Neuronal stem cell (in vitro differentiated cells): Measurements from ENCODE around the gene TMEM171.

Experiments
- DNase-seq: peaks from one replicate; pipeline ENCODE4 v3.0.0-alpha.2; 2013; ENCODE audit warnings: low spot score
- H2AFZ ChIP-seq: one replicate; pipeline ENCODE4 v1.6.1; 2013; ENCODE audit warnings: mild to moderate bottlenecking, low read length, inconsistent platforms
- H2AK5ac ChIP-seq: 2 replicates; pipeline ENCODE4 v1.6.1; 2013; ENCODE audit warnings: low read depth, mild to moderate bottlenecking, inconsistent platforms, low read length, moderate library complexity, mixed read lengths
- H2BK120ac ChIP-seq: 2 replicates; pipeline ENCODE4 v1.6.1; 2013; ENCODE audit warnings: low read depth, mild to moderate bottlenecking, inconsistent platforms, low read length, moderate library complexity, mixed read lengths
- H2BK12ac ChIP-seq: one replicate; pipeline ENCODE4 v1.6.1; 2013; ENCODE audit warnings: low read length, inconsistent platforms
- H2BK15ac ChIP-seq: 2 replicates; pipeline ENCODE4 v1.6.1; 2013; ENCODE audit warnings: mild to moderate bottlenecking, low read length, inconsistent platforms, mixed read lengths
- H2BK5ac ChIP-seq: one replicate; pipeline ENCODE4 v1.6.1; 2013; ENCODE audit warnings: inconsistent platforms, mild to moderate bottlenecking, low read length, moderate library complexity
- H3K14ac ChIP-seq: one replicate; pipeline ENCODE4 v1.6.1; 2013; ENCODE audit warnings: low read length, inconsistent platforms
- H3K18ac ChIP-seq: 2 replicates; pipeline ENCODE4 v1.6.1; 2013; ENCODE audit warnings: low read length, inconsistent platforms
- H3K23ac ChIP-seq: 2 replicates; pipeline ENCODE4 v1.6.1; 2013; ENCODE audit warnings: low read depth, mild to moderate bottlenecking, mixed read lengths, low read length, inconsistent platforms; ENCODE audit not compliant: poor library complexity
- H3K27ac ChIP-seq: replicated peaks from 3 replicates; pipeline ENCODE4 v1.5.1; 2013; ENCODE audit warnings: low read length, inconsistent platforms
- H3K27me3 ChIP-seq, 3 experiments: 2 replicates each; pipeline ENCODE4 v1.6.1; 2013; ENCODE audit warnings: low read length in 3 of 3, mild to moderate bottlenecking in 2 of 3, inconsistent platforms in 1 of 3, low read depth in 1 of 3, mixed read lengths in 1 of 3, moderate library complexity in 1 of 3; ENCODE audit not compliant: control insufficient read depth in 3 of 3, insufficient read depth in 3 of 3
- H3K36me3 ChIP-seq, 2 donors: replicated peaks in 1 of 2; 2 replicates each; pipeline ENCODE4 v1.6.1; 2013; ENCODE audit warnings: low read length in 2 of 2; ENCODE audit not compliant: control insufficient read depth in 2 of 2, insufficient read depth in 2 of 2
- H3K4ac ChIP-seq: 2 replicates; pipeline ENCODE4 v1.6.1; 2013; ENCODE audit warnings: inconsistent platforms, mild to moderate bottlenecking, low read length, moderate library complexity
- H3K4me1 ChIP-seq, 2 donors: 1 replicate in 1 of 2; 2 replicates in 1 of 2; pipeline ENCODE4 v1.6.1; 2013; ENCODE audit warnings: low read length in 2 of 2, low read depth in 1 of 2; ENCODE audit not compliant: control insufficient read depth in 2 of 2, insufficient read depth in 1 of 2
- H3K4me2 ChIP-seq: one replicate; pipeline ENCODE4 v1.6.1; 2013; ENCODE audit warnings: mild to moderate bottlenecking, low read length, inconsistent platforms; ENCODE audit not compliant: insufficient read depth, poor library complexity, severe bottlenecking
- H3K4me3 ChIP-seq, 2 donors: 2 replicates each; pipeline ENCODE4 v1.5.1; 2013; ENCODE audit warnings: low read length in 2 of 2, mild to moderate bottlenecking in 2 of 2, inconsistent platforms in 1 of 2, moderate library complexity in 1 of 2
- H3K79me1 ChIP-seq: one replicate; pipeline ENCODE4 v1.6.1; 2013; ENCODE audit warnings: low read depth, mild to moderate bottlenecking, inconsistent platforms, low read length, moderate library complexity
- H3K9ac ChIP-seq: one replicate; pipeline ENCODE4 v1.6.1; 2013; ENCODE audit warnings: mild to moderate bottlenecking, low read depth, low read length, inconsistent platforms; ENCODE audit not compliant: poor library complexity
- H3K9me3 ChIP-seq, 2 donors: replicated peaks in 1 of 2; 2 replicates each; pipeline versions ENCODE3 to v1.6.1; 2013; ENCODE audit warnings: low read length in 2 of 2, mild to moderate bottlenecking in 2 of 2, inconsistent platforms in 1 of 2, low read depth in 1 of 2, mixed read lengths in 1 of 2, moderate library complexity in 1 of 2; ENCODE audit not compliant: control insufficient read depth in 2 of 2, insufficient read depth in 1 of 2
- H4K8ac ChIP-seq: one replicate; pipeline ENCODE4 v1.6.1; 2013; ENCODE audit warnings: low read depth, mild to moderate bottlenecking, inconsistent platforms, low read length, moderate library complexity
- H4K91ac ChIP-seq: one replicate; pipeline ENCODE4 v1.6.1; 2013; ENCODE audit warnings: low read length, low read depth, mild to moderate bottlenecking, inconsistent platforms; ENCODE audit not compliant: poor library complexity
- WGBS, 2 donors: extraction: QIAGEN DNeasy Blood & Tissue Kit; methylation state at CpG; one replicate each; pipeline ENCODE4 v1.1.7; 2013; ENCODE audit warnings: missing lambda C conversion rate in 2 of 2, mixed read lengths in 1 of 2; ENCODE audit not compliant: insufficient read length in 2 of 2, insufficient replicate concordance in 1 of 2; ENCODE audit errors: extremely low coverage in 2 of 2; 5-methylcytosine and 5-hydroxymethylcytosine counted together

TMEM171 gene

GRCh38 chr5:73100109-73100508 lies 20.3 kb upstream of the TMEM171 start:
- H3K9me3 ChIP-seq, result peaks cover 5% of the 10 kb centered on the region in 2 donors
- no peak for DNase-seq
- H3K9ac ChIP-seq, result no peak overlapping the region
- no peak overlapping the region for H3K23ac ChIP-seq
- H2BK15ac ChIP-seq, result no peak overlapping the region
- no peak overlapping the region for H3K18ac ChIP-seq
- no peaks in the 10 kb centered on the region for H3K36me3 ChIP-seq
- H3K4me3 ChIP-seq, result no peak overlapping the region
- no peak overlapping the region for H2BK120ac ChIP-seq
- H2AK5ac ChIP-seq, result no peak overlapping the region
- no CpG with 5 or more reads among the region's 4 CpGs for WGBS, 2 donors
- H3K79me1 ChIP-seq, result no peaks in the 10 kb centered on the region
- no peak overlapping the region for H3K27ac ChIP-seq
- no peaks in the 10 kb centered on the region for H3K4me1 ChIP-seq
- H2BK12ac ChIP-seq, result no peak overlapping the region
- H2AFZ ChIP-seq, result no peak overlapping the region
- H3K4me2 ChIP-seq, result no peak overlapping the region
- no peak overlapping the region for H4K91ac ChIP-seq
- H3K4ac ChIP-seq, result no peak overlapping the region
- no peak overlapping the region for H2BK5ac ChIP-seq
- H3K27me3 ChIP-seq, result no peaks in the 10 kb centered on the region
- H4K8ac ChIP-seq, result no peak overlapping the region
- H3K14ac ChIP-seq, result no peak overlapping the region

GRCh38 chr5:73103870-73104299 lies 16.5 kb upstream of the TMEM171 start:
- no peak overlapping the region for H3K4me2 ChIP-seq
- no peak overlapping the region for H3K23ac ChIP-seq
- no peak for DNase-seq
- no peak overlapping the region for H2BK5ac ChIP-seq
- no CpG with 5 or more reads among the region's 4 CpGs for WGBS, 2 donors
- no peaks in the 10 kb centered on the region for H3K79me1 ChIP-seq
- H3K4me1 ChIP-seq, result no peaks in the 10 kb centered on the region
- H4K8ac ChIP-seq, result no peak overlapping the region
- no peak overlapping the region for H3K27ac ChIP-seq
- no peak overlapping the region for H3K9ac ChIP-seq
- H2BK120ac ChIP-seq, result no peak overlapping the region
- H3K18ac ChIP-seq, result no peak overlapping the region
- no peaks in the 10 kb centered on the region for H3K36me3 ChIP-seq
- H3K4me3 ChIP-seq, result no peak overlapping the region
- no peak overlapping the region for H3K14ac ChIP-seq
- no peak overlapping the region for H3K4ac ChIP-seq
- no peak overlapping the region for H2BK15ac ChIP-seq
- H4K91ac ChIP-seq, result no peak overlapping the region
- no peak overlapping the region for H2BK12ac ChIP-seq
- H2AK5ac ChIP-seq, result no peak overlapping the region
- no peaks in the 10 kb centered on the region for H3K9me3 ChIP-seq
- no peaks in the 10 kb centered on the region for H3K27me3 ChIP-seq
- H2AFZ ChIP-seq, result no peak overlapping the region

- no peaks in the 10 kb centered on the region for H3K79me1 ChIP-seq
- H2BK5ac ChIP-seq, result no peak overlapping the region
- no peak overlapping the region for H2BK12ac ChIP-seq
- no peak overlapping the region for H4K8ac ChIP-seq
- no peak overlapping the region for H3K4ac ChIP-seq
- H3K9ac ChIP-seq, result no peak overlapping the region
- DNase-seq, result no peak
- no peaks in the 10 kb centered on the region for H3K27me3 ChIP-seq
- H3K27ac ChIP-seq, result no peak overlapping the region
- no peaks in the 10 kb centered on the region for H3K9me3 ChIP-seq
- no CpG with 5 or more reads among the region's 1 CpG for WGBS, 2 donors
- H2BK15ac ChIP-seq, result no peak overlapping the region
- no peak overlapping the region for H3K14ac ChIP-seq
- no peak overlapping the region for H2BK120ac ChIP-seq
- H3K4me3 ChIP-seq, result no peak overlapping the region
- no peak overlapping the region for H3K4me2 ChIP-seq
- no peak overlapping the region for H2AFZ ChIP-seq
- H3K4me1 ChIP-seq, result no peaks in the 10 kb centered on the region
- H3K23ac ChIP-seq, result no peak overlapping the region
- H4K91ac ChIP-seq, result no peak overlapping the region
- H2AK5ac ChIP-seq, result no peak overlapping the region
- H3K18ac ChIP-seq, result no peak overlapping the region
- no peaks in the 10 kb centered on the region for H3K36me3 ChIP-seq
Measured at GRCh38 chr5:73104326-73104725, 16.0 kb upstream of the TMEM171 start.

GRCh38 chr5:73106335-73106734 lies 14.0 kb upstream of the TMEM171 start:
- no peak overlapping the region for H3K18ac ChIP-seq
- H2BK120ac ChIP-seq, result no peak overlapping the region
- H3K9me3 ChIP-seq, result no peaks in the 10 kb centered on the region
- H2BK5ac ChIP-seq, result no peak overlapping the region
- H4K91ac ChIP-seq, result no peak overlapping the region
- no peak for DNase-seq
- no peaks in the 10 kb centered on the region for H3K36me3 ChIP-seq
- H3K9ac ChIP-seq, result no peak overlapping the region
- no peak overlapping the region for H3K23ac ChIP-seq
- H3K4me2 ChIP-seq, result no peak overlapping the region
- no peak overlapping the region for H2BK12ac ChIP-seq
- H3K4ac ChIP-seq, result no peak overlapping the region
- no peaks in the 10 kb centered on the region for H3K4me1 ChIP-seq
- no peak overlapping the region for H2BK15ac ChIP-seq
- H3K14ac ChIP-seq, result no peak overlapping the region
- H4K8ac ChIP-seq, result no peak overlapping the region
- no peak overlapping the region for H3K27ac ChIP-seq
- H3K79me1 ChIP-seq, result no peaks in the 10 kb centered on the region
- no peak overlapping the region for H3K4me3 ChIP-seq
- H2AK5ac ChIP-seq, result no peak overlapping the region
- no peak overlapping the region for H2AFZ ChIP-seq
- H3K27me3 ChIP-seq, result peaks cover 0 to 6% (median 0%) of the 10 kb centered on the region in 3 experiments
